OCI-LY7 (cell line): Measurements from ENCODE around the gene WDR64. TPM values are rescaled to one million over a fixed set of nuclear protein-coding genes. Genes with fewer than 3 reads are reported as not detected.

ENCODE experiments used
- BruUV-seq: library from RNA; stranded (reverse); fragments of 400-500 nt; replicated peaks from 2 replicates; lab custom pipeline; 2021; lab: Mats Ljungman, UMichigan
- CTCF ChIA-PET: fragments of 300-600 bp; sonication (Branson Sonifier 250); formaldehyde crosslinking; loops from one replicate; lab custom pipeline; 2022; ENCODE audit warnings: antibody characterized with exemption; ENCODE audit not compliant: unreplicated experiment; lab: Charles Lee
- POLR2A ChIA-PET: fragments of 300-600 bp; sonication (Branson Sonifier 250); formaldehyde crosslinking; loops from one replicate; lab custom pipeline; 2022; ENCODE audit warnings: antibody characterized with exemption; lab: Charles Lee
- DNase-seq: peaks from one replicate; pipeline ENCODE4 v3.0.0-alpha.2; 2015; ENCODE audit warnings: low spot score
- H2AFZ ChIP-seq: fragments of 200-600 bp; sonication (generic), shearing (Covaris generic); 2 replicates; pipeline ENCODE4 v1.6.1; 2014; ENCODE audit warnings: mild to moderate bottlenecking, antibody characterized with exemption, low read length, moderate library complexity
- H3K27ac ChIP-seq: fragments of 200-600 bp; sonication (generic); 2 replicates; pipeline ENCODE4 v1.5.1; 2014; ENCODE audit warnings: mixed run types, low read depth, mild to moderate bottlenecking, moderate library complexity, low read length, inconsistent platforms; ENCODE audit not compliant: poor library complexity, severe bottlenecking
- H3K36me3 ChIP-seq: fragments of 200-600 bp; sonication (generic); 2 replicates; pipeline ENCODE4 v1.6.1; 2014; ENCODE audit warnings: mild to moderate bottlenecking, antibody characterized with exemption, low read length, moderate library complexity, mixed read lengths; ENCODE audit not compliant: insufficient read depth
- H3K4me1 ChIP-seq: fragments of 200-600 bp; sonication (generic); 2 replicates; pipeline ENCODE4 v1.5.1; 2014; ENCODE audit warnings: mild to moderate bottlenecking, low read length; ENCODE audit not compliant: insufficient read depth, poor library complexity, severe bottlenecking
- H3K4me2 ChIP-seq: fragments of 200-600 bp; sonication (generic); 2 replicates; pipeline ENCODE4 v1.6.1; 2014; ENCODE audit warnings: mild to moderate bottlenecking, low read length
- H3K4me3 ChIP-seq: fragments of 200-600 bp; sonication (generic); 2 replicates; pipeline ENCODE4 v1.5.1; 2014; ENCODE audit warnings: mild to moderate bottlenecking, low read depth, low read length; ENCODE audit not compliant: poor library complexity, severe bottlenecking
- H3K79me2 ChIP-seq: fragments of 200-600 bp; sonication (generic); 2 replicates; pipeline ENCODE4 v1.6.1; 2016; ENCODE audit warnings: low read depth, mild to moderate bottlenecking, low read length, moderate library complexity, mixed read lengths; ENCODE audit not compliant: insufficient read depth
- H3K9me2 ChIP-seq: fragments of 200-600 bp; sonication (generic); 2 replicates; pipeline ENCODE4 v1.6.1; 2016; ENCODE audit warnings: mild to moderate bottlenecking, low read length, mixed read lengths; ENCODE audit not compliant: insufficient read depth
- H3K9me3 ChIP-seq: fragments of 200-600 bp; sonication (generic); 2 replicates; pipeline ENCODE4 v1.6.1; 2014; ENCODE audit warnings: mild to moderate bottlenecking, mixed run types, low read length, mixed read lengths
- H4K20me1 ChIP-seq: fragments of 200-600 bp; sonication (generic); 2 replicates; pipeline ENCODE4 v1.6.1; 2014; ENCODE audit warnings: mild to moderate bottlenecking, antibody characterized with exemption, low read length, moderate library complexity, mixed read lengths; ENCODE audit not compliant: insufficient read depth
- CTCF ChIP-seq: fragments of 200-600 bp; sonication (generic); conservative IDR thresholded peaks from 2 replicates; pipeline ENCODE4 v1.5.1; 2014; ENCODE audit warnings: mild to moderate bottlenecking, antibody characterized with exemption, low read length, moderate library complexity, mixed read lengths
- EZH2phosphoT487 ChIP-seq: fragments of 200-600 bp; sonication (generic); IDR thresholded peaks from 2 replicates; pipeline ENCODE4 v1.6.1; 2018; ENCODE audit warnings: low read depth, borderline replicate concordance, mild to moderate bottlenecking, mixed run types, antibody characterized with exemption, low read length, moderate library complexity, mixed read lengths
- intact Hi-C: fragments of 100-400 bp; cut with micrococcal nuclease; formaldehyde crosslinking; loops from one replicate; pipeline ENCODE4 v1.10.0; 2022; ENCODE audit not compliant: unreplicated experiment
- total RNA-seq, 2 experiments: library from RNA; depleted of rRNA in 1 of 2; stranded (reverse); fragments of >200 nt in 1 of 2; shearing (Covaris generic) in 1 of 2; gene quantifications; 2 replicates each; pipeline ENCODE4 v1.2.3, GENCODE V29; 2014 to 2022

WDR64 gene
- total RNA-seq, 2 experiments from 2014 or later: not detected

- intact Hi-C loops: no loop called here
- no peaks in the 10 kb centered on the region for H3K9me3 ChIP-seq
- CTCF ChIA-PET: interaction anchor here (1.1 kb wide), 1 partner anchor 28 kb away, joined by 3 read pairs; no protein-coding TSS in a partner anchor
- H2AFZ ChIP-seq: peak overlapping the region; percentile 30; the same call in 1 of the 2 replicates
- no peak overlapping the region for H3K27ac ChIP-seq
- H3K79me2 ChIP-seq: peaks cover 16% of the 10 kb centered on the region; the same call in 1 of the 2 replicates
- no peaks in the 10 kb centered on the region for H3K9me2 ChIP-seq
- peaks cover 17% of the 10 kb centered on the region for H3K36me3 ChIP-seq
- H4K20me1 ChIP-seq: no peaks in the 10 kb centered on the region
- peak overlapping the region; percentile 93 for H3K4me2 ChIP-seq
- H3K4me1 ChIP-seq: peaks cover 37% of the 10 kb centered on the region
- DNase-seq: peak; percentile 44
- BruUV-seq: TSS peak; percentile 72
- peak overlapping the region; percentile 98 for H3K4me3 ChIP-seq
- POLR2A ChIA-PET: interaction anchor here (0.6 to 2.8 kb wide), 4 partner anchors 12 to 1490 kb away, joined by 3 to 8 read pairs (median 3); no protein-coding TSS in a partner anchor
- TF ChIP-seq EZH2phosphoT487 (no peak), CTCF (no peak)
Observed at GRCh38 chr1:241638909-241639622, 13.0 kb upstream of the WDR64 start.

- peak overlapping the region; percentile 98 for H3K4me3 ChIP-seq
- H3K79me2 ChIP-seq: peaks cover 16% of the 10 kb centered on the region; the same call in 1 of the 2 replicates
- peak overlapping the region; percentile 85 for H2AFZ ChIP-seq
- ChIA-PET CTCF (interaction anchor here (1.1 kb wide), 1 partner anchor 29 kb away, joined by 3 read pairs; no protein-coding TSS in a partner anchor), POLR2A (interaction anchor here (0.6 to 2.8 kb wide), 6 partner anchors 10 to 1490 kb away, joined by 3 to 8 read pairs (median 3); no protein-coding TSS in a partner anchor)
- intact Hi-C loops: loop anchor here (2.0 kb wide), 1 partner anchor 209 kb away; the partner anchor contains the start of gene EXO1
- DNase-seq: peak; percentile 32
- H3K27ac ChIP-seq: peak overlapping the region; percentile 21
- H4K20me1 ChIP-seq: no peaks in the 10 kb centered on the region
- H3K36me3 ChIP-seq: peaks cover 10% of the 10 kb centered on the region
- H3K4me2 ChIP-seq: peak overlapping the region; percentile 93
- no peak for TF ChIP-seq CTCF
- no peak for TF ChIP-seq EZH2phosphoT487
- no TSS peak for BruUV-seq
- H3K9me3 ChIP-seq: no peaks in the 10 kb centered on the region
- H3K9me2 ChIP-seq: no peaks in the 10 kb centered on the region
- H3K4me1 ChIP-seq: peaks cover 37% of the 10 kb centered on the region
Observed at GRCh38 chr1:241639623-241640148, 12.4 kb upstream of the WDR64 start.
